ENCODE results near the gene CDPF1.
A peak's percentile ranks its signal among the peaks of the same experiment; 100 is the strongest.
"Not testable (repeated sequence)": the region's sequence is repeated elsewhere in the genome, so short reads cannot be mapped to it uniquely, and the experiment has no call there.

Gene CDPF1

DNA sequence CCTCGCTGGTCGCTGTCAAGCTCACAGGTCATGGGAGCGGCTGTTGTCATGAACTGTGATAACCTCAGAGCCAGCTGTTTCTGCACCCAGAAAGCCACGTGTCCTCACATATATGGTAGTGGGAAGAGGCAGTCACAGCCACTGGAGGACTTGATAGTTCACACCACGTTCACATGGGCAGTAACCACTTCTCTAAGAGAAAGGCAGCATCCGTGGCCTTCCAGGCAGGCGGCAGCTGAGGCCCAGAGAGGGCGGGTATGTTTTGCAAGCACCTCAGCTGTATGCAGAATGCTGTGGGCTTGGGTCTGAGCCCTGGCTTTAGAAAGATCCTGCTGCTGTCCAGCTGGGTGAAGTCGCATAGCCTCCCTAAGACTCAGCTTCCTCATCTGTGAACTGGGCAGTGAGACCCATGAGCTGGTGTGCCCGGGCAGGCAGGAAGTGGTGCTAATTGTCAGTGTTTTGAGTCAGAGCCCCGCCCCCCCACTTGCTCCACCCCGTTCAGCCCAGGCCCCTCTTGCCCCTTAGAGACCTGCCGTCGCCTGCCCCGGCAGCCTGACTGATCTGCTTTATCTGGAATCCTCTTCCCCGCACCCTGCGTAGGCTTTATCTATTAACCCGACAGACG lies 31.0 kb upstream of the CDPF1 start:
- DNase-seq = no peak

DNA sequence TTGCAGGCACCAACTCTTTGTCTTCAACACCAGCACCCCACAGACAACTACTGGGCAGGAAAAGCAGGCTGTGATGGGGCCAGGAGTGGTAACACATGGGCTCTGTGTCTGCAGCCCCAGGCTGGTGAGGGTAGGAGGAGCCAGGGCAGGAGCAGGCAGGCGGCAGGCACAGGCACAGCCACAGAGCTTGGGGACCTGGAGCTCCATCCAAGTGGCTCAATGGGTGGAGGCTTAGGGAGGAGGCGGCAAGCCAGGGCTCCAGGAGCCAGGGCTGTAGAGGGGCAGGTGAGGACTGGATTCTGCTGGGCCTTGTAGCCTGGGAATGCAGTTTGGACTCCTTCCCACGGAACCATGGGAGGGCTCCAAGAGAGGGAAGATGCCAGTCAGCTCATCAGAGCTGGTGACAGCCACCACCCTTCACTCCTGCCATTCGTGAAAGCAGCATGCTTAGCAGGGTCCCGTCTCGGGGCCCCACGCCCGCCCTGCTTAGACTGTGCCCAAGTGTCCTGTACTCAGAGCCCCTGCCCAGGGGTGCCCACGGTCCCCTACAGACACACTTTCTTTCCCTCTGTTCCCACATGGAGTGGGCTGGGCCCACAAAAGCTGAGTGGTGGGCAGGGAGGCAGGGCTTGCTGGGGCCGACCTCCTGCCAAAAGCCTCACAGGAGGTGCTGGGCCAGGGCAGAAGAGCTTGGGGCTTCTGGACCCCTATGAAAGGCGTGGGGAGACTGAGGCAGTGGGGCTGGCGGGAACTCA lies 30.1 kb upstream of the CDPF1 start:
- DNase-seq = no peak

DNA sequence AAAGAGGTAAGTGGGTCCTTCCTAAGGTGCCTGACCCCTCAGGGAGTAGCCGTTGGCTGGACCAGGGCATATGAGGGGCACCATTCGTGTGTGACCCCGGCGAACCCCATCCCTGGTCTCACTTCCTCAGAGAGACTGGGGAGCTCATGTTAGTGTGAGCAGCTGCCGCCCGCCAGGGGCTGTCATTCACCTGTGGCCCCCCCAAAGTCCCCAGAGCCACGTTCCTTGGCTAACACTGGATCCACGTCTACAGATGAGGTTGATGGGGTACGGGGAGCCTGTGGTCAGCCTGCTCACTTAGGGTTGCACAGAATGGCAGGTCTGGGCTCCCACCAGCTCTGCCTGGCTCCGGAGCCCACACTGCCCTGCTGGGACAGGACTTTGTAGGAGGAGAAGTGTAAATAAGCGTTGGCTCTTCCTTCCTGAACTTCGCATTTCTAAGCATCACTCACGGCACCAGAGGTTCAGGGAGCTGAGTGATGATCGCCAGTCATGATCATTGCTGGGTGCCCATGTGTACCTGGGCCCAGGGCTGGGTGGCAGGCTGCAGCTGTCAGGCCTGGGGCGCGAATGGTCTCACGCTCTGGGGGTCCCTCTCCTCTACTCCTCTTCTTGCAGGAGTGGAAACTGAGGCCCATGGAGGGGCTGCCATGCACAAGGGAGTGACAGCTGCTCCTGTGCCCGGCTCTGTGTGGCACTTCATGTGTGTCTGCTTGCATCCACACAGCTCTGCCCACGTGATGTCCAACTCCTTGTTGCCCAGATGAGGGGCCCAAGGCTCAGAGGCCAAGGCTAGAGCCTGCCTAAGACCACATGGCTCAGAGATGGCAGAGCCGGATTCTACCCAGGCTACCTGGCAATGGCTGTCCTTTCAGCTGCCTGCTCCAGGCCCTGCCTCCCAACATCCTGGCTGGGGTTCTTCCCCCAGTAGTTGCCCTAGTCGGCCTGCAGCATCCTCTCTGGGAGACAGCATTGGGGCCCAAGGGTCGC lies 28.9 kb upstream of the CDPF1 start:
- no peak for DNase-seq

DNA sequence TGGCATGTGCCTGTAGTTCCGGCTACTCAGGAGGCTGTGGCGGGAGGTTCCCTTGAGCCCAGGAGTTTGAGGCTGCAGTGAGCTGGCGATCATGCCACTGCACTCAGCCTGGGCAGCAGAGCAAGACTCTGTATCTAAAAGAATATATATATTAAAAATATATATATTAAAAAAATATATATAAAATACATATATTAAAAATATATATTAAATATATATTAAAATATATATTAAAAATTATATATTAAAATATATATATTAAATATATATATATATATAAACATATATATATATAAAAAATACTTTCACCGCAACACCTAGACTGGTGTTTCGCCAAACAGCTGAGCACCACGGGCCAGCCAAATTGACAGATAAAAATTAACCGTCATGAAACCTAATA lies 26.5 kb upstream of the CDPF1 start:
- DNase-seq = no peak

DNA sequence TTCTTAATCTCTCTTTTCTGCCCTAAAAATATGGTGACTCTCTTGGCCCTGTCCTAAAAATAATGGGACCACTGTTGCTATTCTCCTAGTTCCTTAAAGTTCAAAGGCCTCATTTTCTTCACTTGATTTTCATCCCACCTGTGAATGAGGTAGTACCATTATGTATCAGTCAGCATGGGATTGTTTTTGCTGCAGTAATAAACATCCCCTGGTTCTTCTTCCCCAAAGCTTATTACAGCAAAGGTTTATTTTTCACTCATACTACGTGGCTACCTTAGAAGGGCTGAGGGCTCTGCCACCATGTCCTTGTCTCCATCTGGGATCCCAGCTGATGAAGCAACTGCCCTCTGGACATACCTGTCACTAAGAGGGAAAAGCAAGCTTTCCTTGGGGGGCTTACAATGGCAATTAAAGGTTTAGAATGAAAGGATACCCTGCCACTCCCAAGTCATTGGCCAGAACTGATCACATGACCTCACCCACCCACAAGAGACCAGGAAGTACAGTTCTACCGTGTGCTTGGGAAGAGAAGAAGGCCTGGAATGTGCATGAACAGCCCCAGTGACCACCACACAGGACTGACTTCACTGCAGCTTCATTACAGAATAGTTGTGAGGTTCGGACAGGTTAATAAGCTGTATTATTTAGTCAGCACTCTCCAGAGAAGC lies 25.5 kb upstream of the CDPF1 start:
- DNase-seq = no peak

DNA sequence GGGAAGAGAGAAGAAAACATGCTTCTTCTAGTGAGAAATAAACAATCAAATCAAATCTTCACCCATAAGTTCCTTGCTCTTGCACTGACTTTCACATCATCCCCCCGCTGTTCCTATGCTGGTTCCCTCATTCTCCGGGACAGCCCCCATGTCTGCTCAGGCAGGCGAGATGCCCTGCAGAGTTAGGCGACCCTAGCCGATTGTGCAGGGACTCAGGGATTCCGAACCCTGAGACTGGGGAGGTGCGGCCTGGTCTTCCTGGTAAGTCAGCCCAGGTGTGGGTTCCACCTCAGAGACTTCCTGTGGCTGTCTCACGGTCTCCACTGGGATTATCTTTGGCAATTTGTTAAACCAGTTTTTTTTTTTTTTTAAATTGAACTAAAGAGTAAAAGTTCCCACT lies 24.3 kb upstream of the CDPF1 start:
- no peak for DNase-seq

DNA sequence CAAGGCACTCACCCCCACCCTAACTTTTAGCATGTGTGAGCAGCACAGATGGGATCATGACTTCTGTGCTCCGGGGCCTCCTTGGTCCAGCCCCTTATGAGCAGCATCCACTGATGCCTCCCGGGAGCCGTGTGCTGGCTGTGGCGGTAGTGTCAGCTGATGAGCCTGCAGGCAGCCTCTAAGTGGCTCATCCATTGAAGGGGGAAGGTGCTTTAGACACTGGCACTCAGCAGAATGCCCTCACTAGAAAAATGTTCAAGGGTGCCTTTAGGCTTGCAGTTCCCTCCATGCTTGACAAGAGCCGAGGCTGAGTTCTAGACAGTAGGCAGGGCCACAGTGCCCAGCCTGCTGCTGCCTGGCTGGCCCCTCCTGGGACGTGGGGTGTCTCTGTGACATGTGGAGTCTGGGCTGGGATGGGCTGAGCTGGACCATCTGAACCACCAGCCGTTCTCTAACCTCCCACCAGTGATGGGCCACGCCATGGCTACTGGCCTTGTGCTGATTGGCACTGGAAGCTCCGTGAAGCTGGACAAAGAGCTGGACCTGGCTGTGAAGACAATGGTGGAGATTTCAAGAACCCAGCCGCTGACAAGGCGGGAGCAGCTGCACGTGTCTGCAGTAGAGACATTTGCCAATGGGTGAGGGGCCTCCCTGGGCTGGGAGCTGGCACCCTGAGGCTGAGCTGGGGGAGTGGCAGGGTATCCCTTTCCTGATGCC lies 23.5 kb upstream of the CDPF1 start:
- DNase-seq = no peak

DNA sequence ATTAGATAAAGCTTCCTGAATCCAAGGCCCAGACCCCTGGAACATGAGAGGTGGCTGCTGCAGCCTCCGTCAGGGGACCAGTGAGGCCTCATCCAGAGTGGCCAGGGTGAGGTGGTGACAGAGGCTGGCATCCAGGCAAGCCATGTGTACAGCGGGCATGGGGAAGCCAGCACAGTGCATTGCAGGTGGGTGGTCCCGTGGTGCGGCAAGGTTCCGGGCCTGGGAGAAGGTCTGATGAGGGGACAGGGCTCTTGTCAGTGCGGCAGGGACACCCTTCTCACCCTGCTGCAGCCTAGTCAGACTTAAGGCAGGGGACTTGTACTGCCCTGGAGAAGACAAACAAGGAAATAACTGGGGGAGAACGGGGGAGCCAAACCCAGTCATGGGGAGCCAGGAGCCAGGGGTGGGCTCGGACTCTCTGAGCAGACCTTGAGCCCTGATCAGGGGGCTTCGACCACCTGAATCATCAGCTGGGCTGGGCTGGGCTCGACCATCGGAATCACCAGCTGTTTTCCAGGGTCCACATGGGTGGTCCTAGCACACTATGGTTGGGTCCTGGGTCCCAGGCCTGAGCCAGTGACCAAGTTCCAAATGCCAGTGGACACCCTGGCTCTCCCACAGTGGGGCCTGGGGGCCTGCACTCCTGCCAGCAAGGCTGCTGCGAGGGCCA lies 22.8 kb upstream of the CDPF1 start:
- DNase-seq = no peak

DNA sequence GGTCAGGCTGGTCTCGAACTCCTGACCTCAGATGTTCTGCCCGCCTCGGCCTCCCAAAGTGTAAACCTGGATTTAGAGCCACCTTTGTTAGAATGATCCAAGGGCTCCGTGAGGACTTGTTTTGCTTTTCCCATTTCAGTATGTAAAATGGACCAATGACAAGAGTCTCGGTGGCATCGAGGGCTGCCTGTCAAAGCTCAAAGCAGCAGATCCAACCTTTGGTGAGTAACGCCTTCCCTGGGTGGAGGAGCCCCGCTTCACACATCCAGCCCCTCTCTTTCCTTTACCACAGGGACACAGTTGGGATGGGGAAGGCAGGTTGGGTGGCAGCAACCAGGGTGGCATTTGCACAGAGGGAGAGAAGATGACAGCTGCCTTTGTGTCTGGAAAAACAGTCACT lies 22.1 kb upstream of the CDPF1 start:
- DNase-seq = no peak

DNA sequence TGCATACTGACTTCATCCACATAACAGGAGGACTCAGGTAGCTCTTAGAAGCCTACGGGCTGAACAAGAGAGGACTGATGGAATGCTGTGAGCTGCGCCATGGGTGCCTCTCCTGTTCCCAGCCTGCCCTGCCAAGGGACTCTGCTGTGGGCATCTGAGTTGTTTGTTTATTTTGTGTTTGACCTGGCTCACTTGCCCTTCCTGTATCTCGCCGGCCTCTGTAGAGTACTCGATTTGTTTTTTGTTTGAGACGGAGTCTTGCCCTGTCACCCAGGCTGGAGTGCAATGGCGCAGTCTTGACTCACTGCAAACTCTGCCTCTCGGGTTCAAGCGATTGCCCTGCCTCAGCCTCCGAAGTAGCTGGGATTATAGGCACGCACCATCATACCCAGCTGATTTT lies 19.5 kb upstream of the CDPF1 start:
- no peak for DNase-seq

DNA sequence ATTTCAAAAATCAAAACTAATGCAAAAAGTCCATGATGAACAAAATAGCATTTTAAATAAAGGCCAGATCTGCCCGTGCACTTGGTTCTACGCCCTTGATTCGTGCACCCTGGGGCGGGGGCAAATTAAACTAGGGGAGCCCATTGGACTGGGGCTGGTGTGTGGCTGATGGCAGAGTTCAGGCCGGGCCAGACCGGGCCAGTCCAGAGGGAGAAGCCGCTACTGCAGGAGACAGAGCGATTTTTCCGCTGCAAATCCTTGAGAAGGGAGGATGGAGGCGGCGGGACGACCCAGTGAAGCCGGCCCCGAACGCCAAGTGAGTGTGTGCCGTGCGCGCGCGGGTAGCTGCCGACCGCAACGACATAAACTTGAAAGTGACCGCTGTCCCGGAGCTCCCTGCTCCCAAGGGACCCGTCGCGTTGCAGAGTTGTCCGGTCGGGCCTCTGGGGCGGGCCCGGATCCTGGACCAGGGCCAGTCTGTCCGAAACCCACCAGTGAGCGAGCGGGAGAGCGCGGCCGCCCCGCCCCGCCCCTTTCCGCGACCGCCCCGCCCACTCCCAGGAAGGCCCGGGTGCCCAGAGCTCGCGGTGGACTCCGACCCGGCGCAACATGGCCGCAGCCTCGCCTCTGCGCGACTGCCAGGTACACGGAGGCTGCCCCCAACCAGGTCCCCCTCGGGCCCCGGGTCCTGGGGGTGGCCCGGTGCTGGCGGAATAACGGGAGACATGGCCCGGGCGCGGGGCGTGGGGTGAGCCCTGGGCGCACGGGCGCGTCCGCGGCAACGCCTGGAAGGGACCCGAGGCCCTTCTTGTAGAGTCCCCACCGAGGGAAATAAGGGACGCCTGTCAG lies 17.6 kb upstream of the CDPF1 start, which contains the start of gene TTC38:
TSS of gene TTC38 (plus strand) at position 578 of the 849 bp plus-strand sequence. CDS start at position 610, 32 bp downstream.
- peak; percentile 38 for DNase-seq

DNA sequence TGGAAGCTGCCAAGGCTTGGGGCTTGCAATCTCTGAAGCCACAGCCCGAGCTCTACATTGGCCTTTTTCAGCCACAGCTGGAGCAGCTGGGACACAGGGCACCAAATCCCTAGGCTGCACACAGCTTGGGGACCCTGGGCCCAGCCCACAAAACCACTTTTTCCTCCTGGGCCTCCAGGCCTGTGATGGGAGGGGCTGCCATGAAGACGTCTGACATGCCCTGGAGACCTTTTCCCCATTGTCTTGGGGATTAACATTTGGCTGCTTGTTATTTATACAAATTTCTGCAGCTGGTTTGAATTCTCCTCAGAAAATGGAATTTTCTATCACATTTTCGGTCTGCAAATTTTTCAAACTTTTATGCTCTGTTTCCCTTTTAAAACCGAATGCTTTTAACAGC lies 15.5 kb upstream of the CDPF1 start:
- DNase-seq = not testable (repeated sequence)

DNA sequence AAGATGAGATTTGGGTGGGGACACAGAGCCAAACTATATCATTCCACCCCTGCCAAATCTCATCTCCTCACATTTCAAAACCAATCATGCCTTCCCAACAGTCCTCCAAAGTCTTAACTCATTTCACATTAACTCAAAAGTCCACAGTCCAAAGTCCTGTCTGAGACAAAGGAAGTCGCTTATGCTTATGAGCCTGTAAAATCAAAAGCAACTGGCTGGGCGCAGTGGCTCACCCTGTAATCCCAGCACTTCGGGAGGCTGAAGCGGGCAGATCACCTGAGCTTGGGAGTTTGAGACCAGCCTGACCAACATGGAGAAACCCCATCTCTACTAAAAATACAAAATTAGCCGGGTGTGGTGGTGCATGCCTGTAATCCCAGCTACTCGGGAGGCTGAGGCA lies 14.4 kb upstream of the CDPF1 start:
- DNase-seq = not testable (repeated sequence)

DNA sequence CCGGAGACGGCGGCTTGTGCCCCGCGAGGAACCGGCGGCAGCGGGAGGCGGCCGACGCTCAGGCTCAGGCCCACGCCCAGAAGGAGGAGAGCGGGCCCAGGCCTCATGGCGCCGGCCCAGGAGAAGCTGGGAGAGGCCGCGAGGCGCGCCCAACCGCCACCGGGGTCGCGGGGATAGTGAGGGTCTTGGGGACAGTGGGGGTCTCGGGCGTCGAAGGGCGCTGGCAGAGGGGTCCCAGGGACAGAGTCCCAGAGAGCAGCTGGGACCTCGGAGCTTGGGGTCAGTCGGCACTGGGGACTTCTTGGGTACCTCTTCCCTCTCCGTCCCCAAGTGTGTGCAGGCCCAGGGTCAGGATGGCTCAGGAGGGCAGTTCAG lies 13.1 kb upstream of the CDPF1 start, which contains the start of gene PKDREJ:
TSS of gene PKDREJ (minus strand) at position 128 of the 375 bp plus-strand sequence. CDS start at position 107, 21 bp downstream.
- DNase-seq = no peak

DNA sequence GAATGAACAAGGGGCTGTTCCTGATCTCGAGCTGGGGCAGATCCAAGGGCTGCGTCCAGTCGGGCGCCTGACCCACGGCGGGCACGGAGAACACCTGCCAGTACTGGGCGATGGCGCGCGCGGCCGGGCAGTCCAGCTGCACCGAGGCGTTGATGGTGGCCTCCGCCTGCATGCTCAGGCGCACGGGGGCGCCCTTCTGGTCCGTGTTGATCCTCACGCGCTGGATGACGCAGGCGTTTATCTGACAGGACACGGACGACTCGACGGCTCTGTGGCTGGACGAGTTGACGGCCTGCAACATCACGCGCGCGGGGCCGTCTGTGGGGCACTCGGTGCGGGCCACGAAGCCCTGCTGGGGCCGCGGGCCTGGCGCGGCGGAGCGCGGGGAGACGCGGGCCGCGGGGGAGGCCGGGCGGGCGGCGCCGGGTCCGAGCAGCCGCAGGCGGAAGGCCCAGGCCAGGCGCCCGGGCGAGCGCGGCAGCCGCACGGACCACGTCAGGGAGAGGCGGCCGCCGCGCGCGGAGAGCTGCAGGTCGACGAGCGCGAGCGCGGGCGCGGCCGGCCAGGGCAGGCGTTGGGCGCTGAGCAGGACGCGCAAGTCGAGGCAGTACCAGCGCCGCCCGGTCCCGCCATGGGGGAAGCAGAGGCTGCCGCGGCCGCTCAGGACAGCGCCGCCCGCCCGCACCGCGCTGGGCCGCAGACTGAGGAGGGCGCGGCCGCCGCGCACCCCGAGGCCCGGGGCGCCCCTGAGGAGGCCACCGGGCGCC lies 12.5 kb upstream of the CDPF1 start:
- DNase-seq = no peak

DNA sequence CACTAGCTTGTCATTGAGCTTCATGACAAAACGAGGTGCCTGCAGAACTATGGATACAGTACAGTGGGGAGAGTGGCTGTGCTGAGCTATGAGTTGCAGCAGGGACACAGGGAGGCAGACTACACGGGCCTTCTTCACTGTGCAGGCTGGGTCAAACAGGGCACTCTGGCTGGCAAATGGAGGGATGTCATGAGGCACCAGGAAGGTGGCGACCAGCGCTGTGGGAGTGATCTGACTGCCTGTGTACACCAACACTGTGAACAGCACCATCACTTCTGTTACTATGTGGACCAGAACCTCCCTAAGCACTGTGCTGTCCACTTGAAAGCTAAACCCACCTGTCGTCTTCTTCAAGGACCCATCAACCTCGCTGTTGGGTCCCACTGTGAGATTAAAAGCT lies 9.9 kb upstream of the CDPF1 start:
- DNase-seq = no peak

DNA sequence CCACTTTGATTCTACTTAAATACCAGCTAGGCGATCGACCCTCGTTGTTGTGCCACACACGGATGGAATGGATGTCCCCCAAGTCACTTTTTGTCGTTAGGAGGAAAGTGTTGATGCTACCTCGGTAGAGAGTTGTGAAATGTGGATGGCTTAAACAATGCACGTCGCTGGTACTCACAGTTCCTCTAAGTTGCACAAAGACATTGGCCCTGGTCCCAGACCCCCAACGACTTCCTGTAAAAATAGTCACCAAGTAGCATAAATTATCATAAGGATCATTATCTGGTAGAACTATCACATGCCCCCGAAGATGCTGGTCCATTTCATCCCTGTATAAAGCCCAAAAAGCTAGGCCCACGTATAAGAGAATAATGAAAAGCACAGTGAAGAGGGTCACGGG lies 9.3 kb upstream of the CDPF1 start:
- no peak for DNase-seq

DNA sequence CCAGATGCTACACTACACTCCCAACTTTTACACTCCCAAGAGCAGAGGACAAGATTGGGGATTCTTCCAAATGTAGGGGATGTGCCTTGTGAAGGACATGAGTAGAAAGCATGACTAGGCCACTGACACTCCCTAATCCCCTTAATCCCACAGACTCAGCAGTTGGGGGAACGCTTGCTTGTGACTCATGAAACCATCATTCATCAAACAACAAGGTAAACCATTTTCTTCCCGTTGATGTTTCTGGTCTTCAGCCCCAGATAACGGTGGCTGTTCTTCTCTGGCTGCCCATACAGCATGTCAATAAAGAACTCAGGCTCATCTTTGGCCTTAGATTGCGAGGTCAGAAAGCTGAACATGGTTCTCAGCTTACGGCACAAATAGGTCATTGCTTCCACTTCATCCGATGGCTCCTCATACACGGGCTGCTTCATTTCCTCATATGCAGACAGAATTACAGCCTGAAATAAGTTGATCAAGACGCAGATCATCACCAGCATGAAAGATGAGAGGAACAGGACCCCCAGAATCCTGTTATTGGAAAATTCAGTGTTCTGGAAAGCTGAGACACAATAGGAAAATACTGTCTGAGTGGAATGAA lies 6.4 kb upstream of the CDPF1 start:
- DNase-seq = no peak

DNA sequence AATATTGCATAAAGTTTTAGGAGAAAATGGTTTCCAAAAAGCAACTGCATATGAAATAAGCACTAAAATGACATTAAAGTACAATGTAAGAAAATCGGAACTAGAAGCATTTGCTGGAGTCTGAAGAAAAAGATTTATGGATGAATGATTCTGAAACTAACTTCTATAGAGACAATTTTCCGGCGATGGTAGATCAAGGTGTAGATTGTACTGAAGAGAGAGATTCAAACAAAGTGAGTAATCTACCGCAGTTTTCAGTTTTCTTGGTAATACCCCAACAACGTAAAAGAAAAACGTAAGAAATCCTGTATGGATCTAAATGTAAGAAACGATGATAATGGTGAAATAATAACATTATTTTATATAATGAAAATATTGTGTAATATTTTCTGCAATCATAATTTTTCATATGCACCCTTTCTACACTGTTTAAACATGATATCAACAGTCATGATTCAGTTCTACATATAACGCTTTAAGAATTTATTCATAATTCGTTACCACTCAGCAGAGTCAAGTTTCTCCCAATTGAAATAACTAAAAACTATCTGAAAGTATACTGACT lies 1.8 kb upstream of the CDPF1 start:
- no peak for DNase-seq

Measured in DMS 273 treated with DMSO at 0.1 percent for 48 hours (cell line).